Sigmoid colon (tissue), 7 donors: ENCODE measurements around the gene UGT2B28. TPM values are rescaled to one million over a fixed set of nuclear protein-coding genes. Genes with fewer than 3 reads are reported as not detected.
A peak's percentile ranks its signal among the peaks of the same experiment; 100 is the strongest.
"Not testable (repeated sequence)": the region's sequence is repeated elsewhere in the genome, so short reads cannot be mapped to it uniquely, and the experiment has no call there.

Experiments
- DNase-seq: peaks from one replicate; pipeline ENCODE4 v3.0.0-alpha.2; 2019
- H3K27ac ChIP-seq, 4 donors: fragments of 200-600 bp; sonication (generic); one replicate each; pipeline ENCODE4 v1.5.1; 2016 to 2019; ENCODE audit warnings: mild to moderate bottlenecking in 1 of 4
- H3K27me3 ChIP-seq, 3 donors: fragments of 200-600 bp; sonication (generic); one replicate each; pipeline ENCODE4 v1.5.1; 2019; ENCODE audit warnings: mild to moderate bottlenecking in 1 of 3
- H3K36me3 ChIP-seq, 4 donors: fragments of 200-600 bp; sonication (generic); one replicate each; pipeline ENCODE4 v1.5.1; 2016 to 2019
- H3K4me1 ChIP-seq, 4 donors: fragments of 200-600 bp; sonication (generic); one replicate each; pipeline ENCODE4 v1.5.1; 2017 to 2019
- H3K4me3 ChIP-seq, 4 donors: fragments of 200-600 bp; sonication (generic); one replicate each; pipeline ENCODE4 v1.5.1; 2017 to 2019; ENCODE audit warnings: mild to moderate bottlenecking in 2 of 4, moderate library complexity in 1 of 4
- H3K9me3 ChIP-seq, 4 donors: fragments of 200-600 bp in 3 of 4; sonication (generic) in 3 of 4; one replicate each; pipeline versions ENCODE4 v1.5.1 to v1.6.1; 2013 to 2019
- EP300 ChIP-seq, 4 donors: sonication (generic); formaldehyde crosslinking; IDR thresholded peaks; one replicate each; pipeline ENCODE4 v1.6.1; 2017; ENCODE audit warnings: antibody characterized with exemption in 4 of 4
- POLR2A ChIP-seq, 2 donors: fragments of 450-650 bp; IDR thresholded peaks; one replicate each; pipeline ENCODE4 v1.6.1; 2016; ENCODE audit warnings: antibody characterized with exemption in 2 of 2, mild to moderate bottlenecking in 2 of 2, moderate library complexity in 2 of 2
- POLR2AphosphoS5 ChIP-seq, 4 donors: sonication (generic); formaldehyde crosslinking; IDR thresholded peaks; one replicate each; pipeline ENCODE4 v1.6.1; 2017; ENCODE audit warnings: antibody characterized with exemption in 4 of 4
- WGBS, 2 donors: extraction: QIAGEN DNeasy Blood & Tissue Kit; methylation state at CpG; one replicate each; pipeline ENCODE4 v1.1.7; 2013; 5-methylcytosine and 5-hydroxymethylcytosine counted together
- intact Hi-C: fragments of 100-400 bp; cut with DNase I; formaldehyde crosslinking; loops from one replicate; pipeline ENCODE4 v1.15.1; 2023
- polyA plus RNA-seq, 3 donors: library from polyadenylated mRNA; stranded (reverse); fragments of 200-250 nt; gene quantifications; one replicate each; pipeline ENCODE4 v1.2.3, GENCODE V29; 2013
- total RNA-seq, 4 donors: library from RNA; depleted of rRNA; stranded (reverse); fragments of >200 nt; gene quantifications; one replicate each; pipeline ENCODE4 v1.1.0, GENCODE V29; 2016
- TF ChIP-seq, protein P1 (sequence below), 4 experiments: fragments of 450-650 bp in 3 of 4; fragments of 200-600 bp in 1 of 4; IDR thresholded peaks; one replicate each; pipeline ENCODE4 v1.5.1; 2016 to 2019; ENCODE audit warnings: antibody characterized with exemption in 4 of 4, mild to moderate bottlenecking in 3 of 4, moderate library complexity in 2 of 4
- donor health status: healthy with polysubstance abuse.
- donor health status: Bipolar disorder and iron deficiency.
- donor health status: healthy.

UGT2B28 gene
- total and polyA plus RNA-seq, 7 donors, result not detected

GRCh38 chr4:69308426-69309033 is 28.3 kb downstream of the UGT2B28 start:
- H3K27ac ChIP-seq, DNase-seq, H3K4me3 ChIP-seq, H3K4me1 ChIP-seq, H3K9me3 ChIP-seq, H3K36me3 ChIP-seq, H3K27me3 ChIP-seq, intact Hi-C loops: not testable (repeated sequence)
- WGBS, 2 donors, result 86% methylated on average over 5 of the region's 5 CpGs

GRCh38 chr4:69309549-69310076 is 29.3 kb downstream of the UGT2B28 start:
- H3K9me3 ChIP-seq, H3K27me3 ChIP-seq, H3K4me1 ChIP-seq, H3K27ac ChIP-seq, DNase-seq, H3K36me3 ChIP-seq, H3K4me3 ChIP-seq: not testable (repeated sequence)
- intact Hi-C loops, result loop anchor here (10.0 kb wide), 1 partner anchor 305 kb away; no protein-coding TSS in a partner anchor
- 11 to 31% methylated on average over 5 of the region's 5 CpGs for WGBS, 2 donors

- 50 to 77% methylated on average over 4 of the region's 4 CpGs for WGBS, 2 donors
- DNase-seq, H3K4me1 ChIP-seq, H3K27ac ChIP-seq, H3K36me3 ChIP-seq, H3K27me3 ChIP-seq, H3K9me3 ChIP-seq, H3K4me3 ChIP-seq: not testable (repeated sequence)
- intact Hi-C loops, result loop anchor here (10.0 kb wide), 1 partner anchor 305 kb away; no protein-coding TSS in a partner anchor
These were observed 30.0 kb downstream of the UGT2B28 start for GRCh38 chr4:69310262-69310661.

DNA sequence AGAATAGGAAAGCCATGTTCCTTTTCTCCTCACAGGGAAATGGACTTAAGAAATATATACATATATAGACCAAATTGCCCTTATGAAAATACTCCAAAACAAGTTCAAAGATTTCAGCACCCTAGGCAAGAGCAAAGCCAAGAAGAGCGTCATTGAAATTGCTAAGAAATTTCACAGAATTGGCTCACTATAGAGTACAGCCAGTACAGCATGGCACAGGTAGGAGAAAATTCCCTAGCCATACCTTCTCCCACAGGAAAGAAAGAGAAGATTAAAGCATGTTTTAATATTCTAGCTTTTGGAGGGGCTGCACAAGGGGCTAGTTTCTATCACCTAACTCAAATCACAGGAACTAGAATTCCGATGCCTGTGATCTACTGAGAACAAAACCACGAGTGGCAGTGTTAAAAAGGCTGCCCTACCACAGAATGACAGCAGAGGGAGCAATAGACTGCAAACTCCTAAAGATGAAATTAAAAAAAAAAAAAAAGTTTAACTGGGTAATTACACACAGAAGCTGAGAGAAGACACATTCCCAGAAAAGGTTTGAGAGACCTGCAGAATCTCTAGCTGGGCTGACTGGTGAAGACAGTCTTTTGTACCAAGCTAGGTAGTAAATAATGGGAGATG is 37.5 kb downstream of the UGT2B28 start:
- not testable (repeated sequence) for H3K4me3 ChIP-seq, DNase-seq
- intact Hi-C loops, result loop anchor here (10.0 kb wide), 1 partner anchor 297 kb away; no protein-coding TSS in a partner anchor

GRCh38 chr4:69321153-69321729 is 41.0 kb downstream of the UGT2B28 start:
- H3K9me3 ChIP-seq, result no peaks in the 10 kb centered on the region
- peaks cover 0 to 16% (median 4%) of the 10 kb centered on the region in 4 donors for H3K4me1 ChIP-seq
- H3K36me3 ChIP-seq, result no peaks in the 10 kb centered on the region
- H3K27ac ChIP-seq, result no peak overlapping the region
- TF ChIP-seq EP300 (IDR thresholded peaks at IDR 0.05) (no peak), POLR2A (IDR thresholded peaks at IDR 0.05) (no peak), POLR2AphosphoS5 (IDR thresholded peaks at IDR 0.05) (no peak)
- TF ChIP-seq, protein P1, sequence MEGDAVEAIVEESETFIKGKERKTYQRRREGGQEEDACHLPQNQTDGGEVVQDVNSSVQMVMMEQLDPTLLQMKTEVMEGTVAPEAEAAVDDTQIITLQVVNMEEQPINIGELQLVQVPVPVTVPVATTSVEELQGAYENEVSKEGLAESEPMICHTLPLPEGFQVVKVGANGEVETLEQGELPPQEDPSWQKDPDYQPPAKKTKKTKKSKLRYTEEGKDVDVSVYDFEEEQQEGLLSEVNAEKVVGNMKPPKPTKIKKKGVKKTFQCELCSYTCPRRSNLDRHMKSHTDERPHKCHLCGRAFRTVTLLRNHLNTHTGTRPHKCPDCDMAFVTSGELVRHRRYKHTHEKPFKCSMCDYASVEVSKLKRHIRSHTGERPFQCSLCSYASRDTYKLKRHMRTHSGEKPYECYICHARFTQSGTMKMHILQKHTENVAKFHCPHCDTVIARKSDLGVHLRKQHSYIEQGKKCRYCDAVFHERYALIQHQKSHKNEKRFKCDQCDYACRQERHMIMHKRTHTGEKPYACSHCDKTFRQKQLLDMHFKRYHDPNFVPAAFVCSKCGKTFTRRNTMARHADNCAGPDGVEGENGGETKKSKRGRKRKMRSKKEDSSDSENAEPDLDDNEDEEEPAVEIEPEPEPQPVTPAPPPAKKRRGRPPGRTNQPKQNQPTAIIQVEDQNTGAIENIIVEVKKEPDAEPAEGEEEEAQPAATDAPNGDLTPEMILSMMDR (IDR thresholded peaks at IDR 0.05), result no peak
- WGBS, 2 donors, result 14 to 50% methylated on average over 2 of the region's 2 CpGs
- no peaks in the 10 kb centered on the region for H3K27me3 ChIP-seq
- intact Hi-C loops, result no loop called here
- no peak overlapping the region for H3K4me3 ChIP-seq
- DNase-seq, result no peak

More for the DNA sequence above, 37.5 kb downstream of the UGT2B28 start:
- 9 to 26% methylated on average over 3 of the region's 3 CpGs for WGBS, 2 donors
- not testable (repeated sequence) for H3K27ac ChIP-seq, H3K27me3 ChIP-seq, H3K9me3 ChIP-seq, H3K36me3 ChIP-seq, H3K4me1 ChIP-seq
- TF ChIP-seq, protein P1 (IDR thresholded peaks at IDR 0.05), result peak in 3 of 4 experiments; percentile 17 to 61 (median 43)

- H3K36me3 ChIP-seq, result no peaks in the 10 kb centered on the region
- no peak overlapping the region for H3K4me3 ChIP-seq
- DNase-seq, result no peak
- no peaks in the 10 kb centered on the region for H3K9me3 ChIP-seq
- H3K27ac ChIP-seq, result no peak overlapping the region
- intact Hi-C loops, result no loop called here
- H3K27me3 ChIP-seq, result no peaks in the 10 kb centered on the region
- H3K4me1 ChIP-seq, result peaks cover 0 to 16% (median 4%) of the 10 kb centered on the region in 4 donors
- 82 to 86% methylated on average over 2 of the region's 2 CpGs for WGBS, 2 donors
- no peak for TF ChIP-seq EP300 (IDR thresholded peaks at IDR 0.05)
- TF ChIP-seq POLR2A (IDR thresholded peaks at IDR 0.05), result no peak
- no peak for TF ChIP-seq POLR2AphosphoS5 (IDR thresholded peaks at IDR 0.05)
- TF ChIP-seq, protein P1 (IDR thresholded peaks at IDR 0.05), result no peak
These were observed 41.8 kb downstream of the UGT2B28 start for GRCh38 chr4:69322055-69322454.
